Ectodermal cell (in vitro differentiated cells): ENCODE measurements around the gene MAP3K20.
"Not testable (repeated sequence)": the region's sequence is repeated elsewhere in the genome, so short reads cannot be mapped to it uniquely, and the experiment has no call there.

Experiments used
- H3K27ac ChIP-seq: 2 replicates; pipeline ENCODE4 v1.7.0; 2013; ENCODE audit warnings: mild to moderate bottlenecking, low read depth, low read length; ENCODE audit not compliant: insufficient read depth, poor library complexity, severe bottlenecking
- H3K27me3 ChIP-seq: 2 replicates; pipeline ENCODE4 v1.7.0; 2013; ENCODE audit warnings: mild to moderate bottlenecking, low read length; ENCODE audit not compliant: insufficient read depth, control insufficient read depth, poor library complexity, severe bottlenecking
- H3K36me3 ChIP-seq: one replicate; pipeline ENCODE4 v1.7.0; 2013; ENCODE audit warnings: low read length; ENCODE audit not compliant: control insufficient read depth, insufficient read depth
- H3K4me1 ChIP-seq: one replicate; pipeline ENCODE4 v1.7.0; 2013; ENCODE audit warnings: low read length; ENCODE audit not compliant: control insufficient read depth, insufficient read depth
- H3K4me3 ChIP-seq: 2 replicates; pipeline ENCODE4 v1.7.0; 2013; ENCODE audit warnings: low read depth, low read length, control low read depth; ENCODE audit not compliant: insufficient read depth
- H3K9me3 ChIP-seq: 2 replicates; pipeline ENCODE4 v1.7.0; 2013; ENCODE audit warnings: mild to moderate bottlenecking, low read length, moderate library complexity; ENCODE audit not compliant: control insufficient read depth
- WGBS, 2 experiments: methylation state at CpG; one replicate each; pipeline ENCODE4 v1.1.7; 2013; ENCODE audit warnings: missing lambda C conversion rate in 2 of 2; 5-methylcytosine and 5-hydroxymethylcytosine counted together

Gene MAP3K20

GRCh38 chr2:173174339-173174738 is 98.7 kb downstream of the MAP3K20 start:
- not testable (repeated sequence) for H3K36me3 ChIP-seq, H3K27me3 ChIP-seq, H3K4me3 ChIP-seq, H3K27ac ChIP-seq, H3K4me1 ChIP-seq, H3K9me3 ChIP-seq
- 93 to 100% methylated on average over 2 to 3 of the region's 3 CpGs for WGBS, 2 experiments

- Histone ChIP-seq H3K36me3 (no peaks in the 10 kb centered on the region), H3K4me1 (no peaks in the 10 kb centered on the region), H3K4me3 (no peak overlapping the region), H3K27ac (no peak overlapping the region), H3K9me3 (no peaks in the 10 kb centered on the region), H3K27me3 (no peaks in the 10 kb centered on the region)
- WGBS, 2 experiments, result 92 to 100% methylated on average over 3 of the region's 3 CpGs
These were observed 99.6 kb downstream of the MAP3K20 start for GRCh38 chr2:173175222-173175621.

- no peaks in the 10 kb centered on the region for H3K36me3 ChIP-seq
- 93% methylated on average over 2 of the region's 2 CpGs for WGBS, 2 experiments
- no peaks in the 10 kb centered on the region for H3K9me3 ChIP-seq
- no peaks in the 10 kb centered on the region for H3K4me1 ChIP-seq
- H3K4me3 ChIP-seq, result no peak overlapping the region
- no peak overlapping the region for H3K27ac ChIP-seq
- no peaks in the 10 kb centered on the region for H3K27me3 ChIP-seq
These were observed 106.3 kb downstream of the MAP3K20 start for GRCh38 chr2:173181982-173182381.

- no peak overlapping the region for H3K4me3 ChIP-seq
- no peaks in the 10 kb centered on the region for H3K9me3 ChIP-seq
- H3K36me3 ChIP-seq, result no peaks in the 10 kb centered on the region
- no peak overlapping the region for H3K27ac ChIP-seq
- no peaks in the 10 kb centered on the region for H3K27me3 ChIP-seq
- WGBS, 2 experiments, result 73 to 77% methylated on average over 10 of the region's 11 CpGs
- no peaks in the 10 kb centered on the region for H3K4me1 ChIP-seq
These were observed 108.7 kb downstream of the MAP3K20 start for GRCh38 chr2:173184031-173185004.

- Histone ChIP-seq H3K4me3 (no peak overlapping the region), H3K9me3 (no peaks in the 10 kb centered on the region), H3K4me1 (no peaks in the 10 kb centered on the region), H3K27me3 (no peaks in the 10 kb centered on the region), H3K36me3 (no peaks in the 10 kb centered on the region), H3K27ac (no peak overlapping the region)
These were observed 109.8 kb downstream of the MAP3K20 start for GRCh38 chr2:173185437-173185836.

GRCh38 chr2:173187941-173188788 is 112.5 kb downstream of the MAP3K20 start:
- no peak overlapping the region for H3K27ac ChIP-seq
- 82% methylated on average over 6 of the region's 6 CpGs for WGBS, 2 experiments
- H3K9me3 ChIP-seq, result no peaks in the 10 kb centered on the region

GRCh38 chr2:173191601-173192000 is 116.0 kb downstream of the MAP3K20 start:
- WGBS, 2 experiments, result 44 to 52% methylated on average over 3 of the region's 3 CpGs
- Histone ChIP-seq H3K27me3 (no peaks in the 10 kb centered on the region), H3K27ac (no peak overlapping the region), H3K36me3 (no peaks in the 10 kb centered on the region), H3K4me3 (no peak overlapping the region), H3K9me3 (no peaks in the 10 kb centered on the region), H3K4me1 (peaks cover 23% of the 10 kb centered on the region)

More at GRCh38 chr2:173187941-173188788, 112.5 kb downstream of the MAP3K20 start:
- Histone ChIP-seq H3K27me3 (no peaks in the 10 kb centered on the region), H3K36me3 (no peaks in the 10 kb centered on the region), H3K4me3 (no peak overlapping the region), H3K4me1 (no peaks in the 10 kb centered on the region)

GRCh38 chr2:173192071-173192470 is 116.4 kb downstream of the MAP3K20 start:
- peaks cover 26% of the 10 kb centered on the region for H3K4me1 ChIP-seq
- H3K27ac ChIP-seq, result no peak overlapping the region

GRCh38 chr2:173193925-173194324 is 118.3 kb downstream of the MAP3K20 start:
- no peak overlapping the region for H3K27ac ChIP-seq
- no peaks in the 10 kb centered on the region for H3K9me3 ChIP-seq
- H3K27me3 ChIP-seq, result no peaks in the 10 kb centered on the region
- H3K36me3 ChIP-seq, result no peaks in the 10 kb centered on the region
- WGBS, 2 experiments, result 65 to 81% methylated on average over 1 of the region's 1 CpG
- H3K4me1 ChIP-seq, result peaks cover 26% of the 10 kb centered on the region
- no peak overlapping the region for H3K4me3 ChIP-seq

More at GRCh38 chr2:173192071-173192470, 116.4 kb downstream of the MAP3K20 start:
- H3K27me3 ChIP-seq, result no peaks in the 10 kb centered on the region
- no peaks in the 10 kb centered on the region for H3K36me3 ChIP-seq
- no peak overlapping the region for H3K4me3 ChIP-seq
- no peaks in the 10 kb centered on the region for H3K9me3 ChIP-seq
- 54 to 81% methylated on average over 1 to 4 of the region's 4 CpGs for WGBS, 2 experiments

GRCh38 chr2:173195100-173195499 is 119.5 kb downstream of the MAP3K20 start:
- Histone ChIP-seq H3K27me3 (no peaks in the 10 kb centered on the region), H3K4me1 (peaks cover 26% of the 10 kb centered on the region), H3K4me3 (no peak overlapping the region), H3K27ac (no peak overlapping the region), H3K9me3 (no peaks in the 10 kb centered on the region), H3K36me3 (no peaks in the 10 kb centered on the region)
- WGBS, 2 experiments, result 65% methylated on average over 3 of the region's 3 CpGs
